ENCODE measurements around the gene ZNF878.

ZNF878 gene

DNA sequence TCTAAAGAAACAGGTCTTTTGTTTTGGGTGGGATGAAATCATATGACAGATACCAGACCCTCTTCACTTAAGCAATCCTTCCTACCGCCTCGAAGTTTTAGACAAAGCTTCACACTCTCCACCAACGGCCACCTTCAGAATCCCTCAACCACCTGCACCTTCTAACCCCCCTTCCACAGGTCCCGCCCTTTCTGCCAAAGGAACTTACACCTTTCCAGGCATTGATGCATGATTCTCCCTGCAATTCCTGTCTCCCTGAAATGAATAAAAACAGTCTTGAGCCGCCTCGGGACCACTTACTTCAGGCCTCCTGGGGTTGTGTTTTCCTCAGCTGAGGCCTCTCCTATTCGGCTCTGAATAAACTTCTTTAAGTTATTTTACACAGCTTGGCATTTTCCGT lies 18.1 kb downstream of the ZNF878 start:
- DNase-seq, result no peak

DNA sequence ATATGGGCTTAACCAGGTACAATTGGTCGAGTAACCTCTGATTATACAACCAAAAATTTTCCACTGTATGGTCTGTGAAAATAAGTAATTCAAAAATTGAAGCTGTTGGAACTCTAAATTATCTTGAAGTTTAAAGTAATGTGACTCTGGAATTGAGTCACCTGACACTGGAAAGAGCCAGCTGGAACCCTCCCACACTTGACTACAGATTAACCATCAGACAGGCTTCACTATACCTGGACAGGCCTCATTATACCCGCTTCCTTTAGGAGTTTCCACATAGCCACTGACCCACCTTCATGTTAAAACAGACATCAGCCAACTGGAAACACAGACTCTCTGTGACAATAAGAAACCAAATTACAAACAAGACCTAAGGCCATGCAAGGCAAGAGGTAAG lies 18.6 kb downstream of the ZNF878 start:
- no peak for DNase-seq

DNA sequence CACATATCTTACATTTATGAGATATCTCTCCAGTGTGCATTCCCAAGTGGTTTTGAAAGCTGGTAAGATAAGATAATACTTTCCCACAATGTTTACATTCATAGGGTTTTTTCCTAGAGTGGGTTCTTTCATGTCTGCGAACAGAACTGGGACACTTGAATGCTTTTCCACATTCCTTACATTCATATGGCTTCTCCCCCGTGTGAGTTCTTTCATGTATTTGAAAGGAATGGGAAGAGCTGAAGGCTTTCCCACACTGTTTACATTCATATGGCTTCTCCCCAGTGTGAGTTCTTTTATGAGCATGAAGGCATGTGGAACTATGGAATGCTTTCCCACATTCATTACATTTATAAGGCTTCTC lies 37.0 kb downstream of the ZNF878 start:
- DNase-seq, result no peak

DNA sequence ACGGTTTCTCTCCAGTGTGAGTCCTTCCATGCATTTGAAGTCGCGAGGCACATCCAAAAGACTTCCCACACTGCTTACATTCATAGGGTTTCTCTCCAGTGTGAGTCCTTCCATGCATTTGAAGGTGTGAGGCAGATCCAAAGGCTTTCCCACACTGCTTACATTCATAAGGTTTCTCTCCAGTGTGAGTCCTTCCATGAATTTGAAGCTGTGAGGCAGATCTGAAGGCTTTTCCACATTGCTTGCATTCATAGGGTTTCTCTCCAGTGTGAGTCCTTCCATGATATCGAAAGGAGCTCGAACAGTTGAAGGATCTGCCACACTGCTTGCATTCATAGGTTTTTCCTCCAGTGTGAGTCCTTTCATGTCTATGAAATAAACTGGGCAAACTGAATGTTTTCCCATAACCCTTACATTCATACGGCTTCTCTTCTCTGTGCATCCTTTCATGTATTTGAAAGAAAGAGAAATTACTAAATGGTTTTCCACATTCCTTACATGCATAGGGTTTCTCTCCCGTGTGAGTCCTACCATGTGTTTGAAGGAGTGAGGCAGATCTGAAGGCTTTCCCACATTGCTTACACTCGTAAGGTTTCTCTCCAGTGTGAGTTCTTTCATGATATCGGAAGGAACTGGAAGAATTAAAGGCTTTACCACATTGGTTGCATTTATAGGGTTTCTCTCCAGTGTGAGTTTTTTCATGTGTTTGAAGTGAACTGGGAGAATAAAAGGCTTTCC lies 37.6 kb downstream of the ZNF878 start:
- no peak for DNase-seq

DNA sequence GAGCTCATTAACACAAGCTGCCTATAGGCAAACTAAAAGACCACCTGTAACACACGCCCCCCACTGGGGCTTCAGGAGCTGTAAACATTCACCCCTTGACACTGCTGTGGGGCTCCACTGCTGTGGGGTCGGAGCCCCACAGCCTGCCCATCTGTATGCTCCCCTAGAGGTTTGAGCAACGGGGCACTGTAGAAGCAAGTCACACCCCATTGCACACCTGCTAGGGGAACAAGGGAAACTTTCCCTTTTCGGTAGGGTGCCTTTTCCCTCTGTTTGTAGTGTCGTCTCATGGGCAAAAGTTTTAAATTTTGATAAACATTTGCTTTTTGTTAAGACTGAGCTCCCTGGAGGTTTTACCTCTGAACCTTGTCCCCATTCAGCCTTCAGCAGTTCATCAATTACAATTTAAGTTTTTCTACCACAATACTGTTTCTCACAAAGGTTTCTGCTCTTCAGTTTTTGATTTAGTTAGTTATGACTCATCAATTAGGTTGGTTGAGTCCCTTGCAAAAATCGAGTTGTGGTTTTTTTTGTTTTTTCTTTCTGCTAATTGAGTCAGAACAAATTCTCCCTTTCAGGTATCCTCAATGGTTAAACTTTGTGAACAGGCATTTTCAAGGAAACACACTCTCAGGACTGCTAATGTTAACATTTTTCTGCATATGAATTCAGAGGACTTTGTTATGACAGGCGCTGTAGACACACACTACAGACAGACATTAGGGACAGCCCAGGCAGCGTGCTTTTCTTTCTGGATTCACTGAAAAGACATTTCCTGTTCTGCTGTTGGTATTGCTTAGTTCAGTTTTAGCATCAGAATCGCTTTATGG lies 52.4 kb downstream of the ZNF878 start:
- no peak for DNase-seq

DNA sequence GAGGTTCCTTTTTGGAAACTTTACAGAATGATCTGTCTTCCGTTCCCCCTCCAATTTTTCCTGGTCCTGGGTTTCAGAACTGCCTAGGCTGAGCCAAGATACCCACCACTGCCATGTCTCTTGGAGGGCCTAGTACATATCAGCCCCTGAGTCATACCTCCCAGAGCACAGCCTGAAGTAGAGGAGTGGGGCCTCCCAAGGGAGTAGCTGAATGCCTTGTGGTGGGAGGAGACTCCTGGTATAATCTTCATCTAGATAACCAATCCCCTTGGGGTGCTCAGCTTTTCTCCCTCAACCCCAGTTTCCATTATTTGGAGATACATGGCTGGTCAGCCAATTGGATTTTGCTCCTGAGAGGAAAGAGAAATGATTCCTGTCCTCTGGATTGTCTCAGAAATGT lies 57.6 kb downstream of the ZNF878 start:
- no peak for DNase-seq
